CD4-positive, alpha-beta T cell (primary cell): ENCODE results near the gene PLEKHA7. TPM values are rescaled to one million over a fixed set of nuclear protein-coding genes. Genes with fewer than 3 reads are reported as not detected.

ENCODE experiments used
- ATAC-seq: fragments of 200-7000 bp; cut with Tn5 transposase; one replicate; pipeline ENCODE4 v1.10.0; 2022; ENCODE audit warnings: mild to moderate bottlenecking; ENCODE audit not compliant: poor library complexity
- CTCF ChIA-PET: fragments of 350-600 bp; sonication (Branson Sonifier 250); formaldehyde crosslinking; loops from one replicate; lab custom pipeline; 2021; ENCODE audit warnings: antibody characterized with exemption, inconsistent platforms; lab: Charles Lee
- POLR2A ChIA-PET: fragments of 350-600 bp; sonication (Branson Sonifier 250); formaldehyde crosslinking; loops from one replicate; lab custom pipeline; 2021; ENCODE audit warnings: antibody characterized with exemption, inconsistent platforms; lab: Charles Lee
- DNase-seq, 14 experiments: peaks; one replicate each; pipeline ENCODE4 v3.0.0-alpha.2; 2013 to 2020; ENCODE audit warnings: mixed read lengths in 2 of 14
- H3K27ac ChIP-seq, 2 donors: one replicate each; pipeline versions ENCODE4 v1.5.1 to v1.7.0; 2013; ENCODE audit warnings: low read length in 2 of 2, low read depth in 1 of 2, mild to moderate bottlenecking in 1 of 2
- H3K27me3 ChIP-seq, 2 experiments: 1 replicate in 1 of 2; 2 replicates in 1 of 2; pipeline versions ENCODE4 v1.6.1 to v1.7.0; 2013; ENCODE audit warnings: low read length in 2 of 2, control low read depth in 1 of 2, mild to moderate bottlenecking in 1 of 2, moderate library complexity in 1 of 2; ENCODE audit not compliant: insufficient read depth in 2 of 2, control insufficient read depth in 1 of 2
- H3K36me3 ChIP-seq: one replicate; pipeline ENCODE4 v1.6.1; 2013; ENCODE audit warnings: low read length, control low read depth; ENCODE audit not compliant: insufficient read depth
- H3K4me1 ChIP-seq: one replicate; pipeline ENCODE4 v1.6.1; 2013; ENCODE audit warnings: low read length, control low read depth; ENCODE audit not compliant: insufficient read depth
- H3K4me3 ChIP-seq: one replicate; pipeline ENCODE4 v1.5.1; 2013; ENCODE audit warnings: mild to moderate bottlenecking, low read length, moderate library complexity
- H3K9me3 ChIP-seq, 2 experiments: 1 replicate in 1 of 2; 2 replicates in 1 of 2; pipeline versions ENCODE4 v1.6.1 to v1.7.0; 2013; ENCODE audit warnings: low read length in 2 of 2, mild to moderate bottlenecking in 2 of 2, control low read depth in 1 of 2, moderate library complexity in 1 of 2; ENCODE audit not compliant: control insufficient read depth in 1 of 2, insufficient read depth in 1 of 2
- H3K27ac Mint-ChIP-seq: one replicate; pipeline ENCODE4 v1.8.0; 2020; ENCODE audit warnings: mixed read lengths
- H3K27me3 Mint-ChIP-seq: one replicate; pipeline ENCODE4 v1.8.0; 2021; ENCODE audit warnings: mixed read lengths
- H3K36me3 Mint-ChIP-seq: one replicate; pipeline ENCODE4 v1.8.0; 2021; ENCODE audit warnings: low read depth, mixed read lengths
- H3K4me1 Mint-ChIP-seq: one replicate; pipeline ENCODE4 v1.8.0; 2021; ENCODE audit warnings: low read depth, mixed read lengths
- H3K4me3 Mint-ChIP-seq: one replicate; pipeline ENCODE4 v1.8.0; 2020; ENCODE audit warnings: mild to moderate bottlenecking, mixed read lengths
- H3K9me3 Mint-ChIP-seq: one replicate; pipeline ENCODE4 v1.8.0; 2020; ENCODE audit warnings: mixed read lengths
- CTCF ChIP-seq: fragments of 200-600 bp; IDR thresholded peaks from one replicate; pipeline ENCODE4 v1.8.0; 2022; ENCODE audit warnings: antibody characterized with exemption, mild to moderate bottlenecking
- intact Hi-C, 2 experiments: fragments of 100-400 bp; cut with DNase I in 1 of 2; cut with micrococcal nuclease in 1 of 2; formaldehyde crosslinking; loops; one replicate each; pipeline versions ENCODE4 v1.15.1 to v1.9.0; 2023 to 2025; cut with DNase I, micrococcal nuclease
- total RNA-seq, 174 experiments: library from RNA in 2 of 174; stranded (reverse) in 2 of 174; gene quantifications; one replicate each; pipeline ENCODE4 v1.2.3 and lab custom pipeline; 2021 to 2026

PLEKHA7 gene
- total RNA-seq, 2 experiments from 2014 or later, result 4.5 to 4.8 TPM

DNA sequence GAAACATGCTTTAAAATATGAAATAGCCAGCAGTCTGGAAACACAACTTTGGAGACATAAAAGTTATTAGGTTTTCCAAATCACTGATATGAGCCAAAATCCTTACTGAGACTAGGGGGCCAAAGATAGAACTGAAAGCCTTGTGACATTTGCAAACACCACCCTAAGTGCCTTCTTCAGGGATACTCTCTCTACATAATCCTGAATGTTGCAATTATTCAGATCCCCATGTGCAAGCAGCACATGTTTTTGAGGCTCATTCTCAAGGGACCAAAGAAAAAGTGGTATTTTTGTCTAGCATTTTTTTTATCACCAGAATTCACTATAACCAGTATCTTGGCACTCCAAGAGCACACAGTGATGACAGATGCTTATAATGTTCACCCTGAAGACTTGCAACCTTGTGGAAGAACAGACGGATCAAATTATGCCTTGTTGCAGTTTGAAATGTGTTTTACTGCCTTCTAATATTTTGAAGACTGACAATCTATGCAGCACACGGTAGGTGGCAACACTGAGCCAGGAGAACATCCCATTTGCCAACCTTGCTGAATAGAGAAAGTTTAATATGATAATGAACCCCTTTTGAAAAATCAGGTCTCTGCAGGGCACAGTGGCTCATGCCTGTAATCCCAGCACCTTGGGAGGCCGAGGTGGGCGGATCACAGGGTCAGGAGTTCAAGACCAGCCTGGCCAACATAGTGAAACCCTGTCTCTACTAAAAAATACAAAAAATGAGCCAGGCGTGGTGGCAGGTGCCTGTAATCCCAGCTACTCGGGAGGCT, 78.5 kb downstream of the PLEKHA7 start:
- Mint-ChIP-seq H3K36me3 (no peaks in the 10 kb centered on the region), H3K27ac (no peak overlapping the region), H3K4me3 (no peak overlapping the region), H3K9me3 (no peaks in the 10 kb centered on the region), H3K4me1 (no peaks in the 10 kb centered on the region), H3K27me3 (peaks cover 8% of the 10 kb centered on the region)
- POLR2A ChIA-PET, result no interaction called here
- Histone ChIP-seq H3K36me3 (no peaks in the 10 kb centered on the region), H3K4me1 (no peaks in the 10 kb centered on the region), H3K4me3 (no peak overlapping the region), H3K9me3 (no peaks in the 10 kb centered on the region), H3K27me3 (no peaks in the 10 kb centered on the region), H3K27ac (no peak overlapping the region)
- TF ChIP-seq CTCF, result peak; percentile 25
- intact Hi-C loops, result loop anchor here in 1 of 2 experiments (5.0 kb wide), 2 partner anchors 447 to 567 kb away; no protein-coding TSS in a partner anchor
- peak in 4 of 14 experiments; percentile 19 to 42 (median 31) for DNase-seq
- CTCF ChIA-PET, result no interaction called here
- no peak for ATAC-seq

DNA sequence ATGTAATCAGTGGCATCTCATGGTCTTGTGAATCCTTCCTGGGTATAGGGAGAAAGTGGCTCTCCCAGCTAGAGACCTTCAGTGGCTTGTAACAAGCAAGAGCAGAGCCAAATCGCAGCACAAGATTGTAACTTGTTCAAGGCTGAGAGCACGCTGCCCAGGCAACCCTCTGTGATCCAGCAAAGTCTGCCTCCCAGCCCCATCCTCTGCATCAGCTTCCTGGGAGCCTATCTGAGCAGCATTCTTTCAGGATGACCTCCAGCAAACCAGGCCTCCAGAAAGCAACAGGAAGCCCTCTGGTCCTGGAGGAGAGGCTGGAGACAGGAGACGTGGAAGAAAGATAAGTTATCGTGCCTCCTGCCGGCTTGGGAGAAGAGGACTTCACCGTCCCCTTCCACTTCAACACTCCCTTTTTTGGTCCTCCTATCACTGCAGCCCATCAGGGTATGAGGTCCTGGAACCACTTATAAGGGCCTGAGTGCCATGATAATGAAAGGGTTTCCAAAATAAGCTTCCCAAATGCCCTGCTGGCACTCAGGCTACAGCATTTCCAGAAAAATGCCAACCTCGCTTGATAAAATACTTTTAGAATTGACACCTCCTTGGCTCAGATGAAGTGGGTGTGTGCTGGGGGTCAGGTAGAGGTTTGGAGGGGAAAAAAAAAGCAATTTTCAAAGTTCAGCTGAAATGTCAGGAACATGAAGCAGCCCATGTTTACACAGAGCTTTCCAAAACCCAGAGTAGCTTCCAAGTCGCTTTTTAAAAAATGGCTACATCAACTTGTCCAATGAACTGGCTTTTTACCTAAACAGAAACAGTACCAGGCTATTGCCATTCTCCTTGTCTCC, 80.2 kb downstream of the PLEKHA7 start:
- intact Hi-C loops, result no loop called here
- Mint-ChIP-seq H3K36me3 (no peaks in the 10 kb centered on the region), H3K27ac (no peak overlapping the region), H3K4me1 (no peaks in the 10 kb centered on the region), H3K27me3 (peaks cover 13% of the 10 kb centered on the region), H3K9me3 (no peaks in the 10 kb centered on the region), H3K4me3 (no peak overlapping the region)
- POLR2A ChIA-PET, result no interaction called here
- no peaks in the 10 kb centered on the region for H3K4me1 ChIP-seq
- no peaks in the 10 kb centered on the region for H3K9me3 ChIP-seq
- no peak overlapping the region for H3K4me3 ChIP-seq
- peaks cover 3 to 4% of the 10 kb centered on the region in 2 experiments for H3K27me3 ChIP-seq
- no peak for ATAC-seq
- H3K27ac ChIP-seq, result no peak overlapping the region
- no peak for TF ChIP-seq CTCF
- CTCF ChIA-PET, result no interaction called here
- H3K36me3 ChIP-seq, result no peaks in the 10 kb centered on the region
- DNase-seq, result no peak

DNA sequence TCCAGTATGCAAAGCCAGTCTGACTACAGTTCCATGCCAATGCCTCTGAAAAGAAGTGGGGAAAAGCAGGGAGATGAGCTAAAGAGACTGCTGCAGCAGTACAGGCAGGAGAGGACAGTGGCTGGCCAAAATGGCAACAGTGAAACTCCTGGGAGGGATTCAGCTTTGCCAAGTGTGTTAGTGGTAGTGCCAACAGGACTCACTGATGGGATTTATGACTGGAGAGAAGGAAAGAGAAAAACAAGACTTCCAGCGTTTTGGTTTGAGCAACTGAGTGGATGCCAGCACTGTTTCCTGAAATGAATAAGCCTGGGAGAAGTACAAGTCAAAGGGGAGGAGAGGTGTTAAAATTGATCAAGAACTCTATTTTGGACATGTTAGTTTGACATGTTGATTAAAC, 80.9 kb downstream of the PLEKHA7 start:
- ATAC-seq (no peak), DNase-seq (no peak)
- no peaks in the 10 kb centered on the region for H3K9me3 Mint-ChIP-seq
- Histone ChIP-seq H3K9me3 (no peaks in the 10 kb centered on the region), H3K36me3 (no peaks in the 10 kb centered on the region), H3K4me1 (no peaks in the 10 kb centered on the region), H3K4me3 (no peak overlapping the region), H3K27ac (no peak overlapping the region), H3K27me3 (peaks cover 3 to 4% of the 10 kb centered on the region in 2 experiments)
- peaks cover 18% of the 10 kb centered on the region for H3K27me3 Mint-ChIP-seq
- no peak overlapping the region for H3K4me3 Mint-ChIP-seq
- CTCF ChIA-PET, result no interaction called here
- no peaks in the 10 kb centered on the region for H3K4me1 Mint-ChIP-seq
- no peak overlapping the region for H3K27ac Mint-ChIP-seq
- no peaks in the 10 kb centered on the region for H3K36me3 Mint-ChIP-seq
- POLR2A ChIA-PET, result no interaction called here
- intact Hi-C loops, result no loop called here
- no peak for TF ChIP-seq CTCF
